ENCODE results near the gene NATD1. TPM values are rescaled to one million over a fixed set of nuclear protein-coding genes. Genes with fewer than 3 reads are reported as not detected.

The NATD1 gene
- total and polyA plus RNA-seq, 10 of the 15 experiments (the other 5 are each of a cell fraction or from before 2014, with no cell fraction given) = 0.02 to 0.33 (median 0.15) TPM

GRCh38 chr17:21277332-21277731 lies 24.1 kb upstream of the NATD1 start:
- Histone ChIP-seq H4K20me1 (ENCODE audit: control insufficient read depth, insufficient read depth) (no peaks in the 10 kb centered on the region), H3K36me3 (ENCODE audit: control insufficient read depth in 2 of 2, insufficient read depth in 2 of 2, low read length in 1 of 2) (no peaks in the 10 kb centered on the region), H2AFZ (ENCODE audit: control insufficient read depth, low read depth, low read length) (no peak overlapping the region), H3K27me3 (replicated peaks in 1 of 2; ENCODE audit: control insufficient read depth in 2 of 2, insufficient read depth in 2 of 2, low read length in 1 of 2) (peaks cover 0 to 5% of the 10 kb centered on the region in 2 experiments; a peak in 3 of 4 replicates), H3K4me3 (no peak overlapping the region), H3K4me2 (ENCODE audit: control insufficient read depth, insufficient read depth) (no peak overlapping the region), H3K9me3 (replicated peaks; ENCODE audit: control insufficient read depth, insufficient read depth, low read length) (no peaks in the 10 kb centered on the region), H3K4me1 (ENCODE audit: control insufficient read depth, insufficient read depth, low read length) (peaks cover 10% of the 10 kb centered on the region), H3K79me2 (ENCODE audit: control insufficient read depth, insufficient read depth, low read length) (no peaks in the 10 kb centered on the region), H3K9ac (ENCODE audit: control insufficient read depth, insufficient read depth, low read length) (no peak overlapping the region), H3K27ac (ENCODE audit: control insufficient read depth, insufficient read depth) (no peak overlapping the region)
- WGBS (ENCODE audit: insufficient coverage, insufficient replicate concordance, low lambda C conversion rate, missing lambda C conversion rate) = 88% methylated on average over 3 of the region's 3 CpGs
- DNase-seq (ENCODE audit: low read depth, low spot score) (no peak), ATAC-seq (no peak), FAIRE-seq (no peak)
- in situ Hi-C loops (cut with MboI) (loop anchor here (5.0 to 10.0 kb wide), 3 partner anchors 47 to 237 kb away; no protein-coding TSS in a partner anchor), intact Hi-C loops (cut with micrococcal nuclease; ENCODE audit: unreplicated experiment) (no loop called here)
- CTCF ChIA-PET = interaction anchor here (0.6 to 3.5 kb wide), 8 partner anchors 10 to 272 kb away, joined by 3 to 32 read pairs (median 12); no protein-coding TSS in a partner anchor
- TF ChIP-seq IRF3 (IDR thresholded peaks at IDR 0.05) = no peak
- TF ChIP-seq NFIC (IDR thresholded peaks at IDR 0.05; ENCODE audit: low read depth, low read length) = no peak
- TF ChIP-seq PAX8 (IDR thresholded peaks at IDR 0.05) = no peak
- TF ChIP-seq KAT2A (conservative IDR thresholded peaks at IDR 0.05; ENCODE audit: control insufficient read depth, low read depth, low read length) = no peak
- no peak for TF ChIP-seq CHD1 (IDR thresholded peaks at IDR 0.05; ENCODE audit: low read depth, low read length)
- TF ChIP-seq SMARCA5 (IDR thresholded peaks at IDR 0.05) = no peak
- no peak for TF ChIP-seq TCF12 (IDR thresholded peaks at IDR 0.05; ENCODE audit: low read depth, low read length)
- no peak for TF ChIP-seq CBX3 (IDR thresholded peaks at IDR 0.05; ENCODE audit: borderline replicate concordance, low read depth)
- no peak for TF ChIP-seq POU2F2 (IDR thresholded peaks at IDR 0.05; ENCODE audit: borderline replicate concordance, low read depth, low read length)
- TF ChIP-seq TARDBP (IDR thresholded peaks at IDR 0.05; ENCODE audit: borderline replicate concordance) = no peak
- no peak for TF ChIP-seq ETV6 (conservative IDR thresholded peaks at IDR 0.05 in 1 of 2, IDR thresholded peaks at IDR 0.05 in 1 of 2; ENCODE audit: borderline replicate concordance in 1 of 2, low read depth in 1 of 2)
- TF ChIP-seq NR2C2 (IDR thresholded peaks at IDR 0.05; ENCODE audit: borderline replicate concordance, control insufficient read depth, insufficient read length, low read depth) = no peak
- TF ChIP-seq SIX5 (IDR thresholded peaks at IDR 0.05; ENCODE audit: low read depth, low read length, severe bottlenecking) = no peak
- POLR2A ChIA-PET = interaction anchor here (1.2 to 1.3 kb wide), 2 partner anchors 11 to 134 kb away, joined by 3 read pairs; no protein-coding TSS in a partner anchor
- RAD21 ChIA-PET (ENCODE audit: unreplicated experiment) = interaction anchor here (0.6 to 2.3 kb wide), 2 partner anchors 149 to 161 kb away, joined by 3 to 10 read pairs; no protein-coding TSS in a partner anchor
- no TSS peak for BruUV-seq (replicated peaks)
- SMC1A ChIA-PET (ENCODE audit: uncharacterized antibody, unreplicated experiment) = interaction anchor here (1.4 to 2.1 kb wide), 6 partner anchors 10 to 236 kb away, joined by 4 to 13 read pairs (median 6); no protein-coding TSS in a partner anchor
